OCI-LY7 (cell line): ENCODE data around the gene AOPEP. TPM values are rescaled to one million over a fixed set of nuclear protein-coding genes. Genes with fewer than 3 reads are reported as not detected.

Experiments
- BruUV-seq: library from RNA; stranded (reverse); fragments of 400-500 nt; replicated peaks from 2 replicates; lab custom pipeline; 2021; lab: Mats Ljungman, UMichigan
- CTCF ChIA-PET: fragments of 300-600 bp; sonication (Branson Sonifier 250); formaldehyde crosslinking; loops from one replicate; lab custom pipeline; 2022; ENCODE audit warnings: antibody characterized with exemption; ENCODE audit not compliant: unreplicated experiment; lab: Charles Lee
- POLR2A ChIA-PET: fragments of 300-600 bp; sonication (Branson Sonifier 250); formaldehyde crosslinking; loops from one replicate; lab custom pipeline; 2022; ENCODE audit warnings: antibody characterized with exemption; lab: Charles Lee
- DNase-seq: peaks from one replicate; pipeline ENCODE4 v3.0.0-alpha.2; 2015; ENCODE audit warnings: low spot score
- H2AFZ ChIP-seq: fragments of 200-600 bp; sonication (generic), shearing (Covaris generic); 2 replicates; pipeline ENCODE4 v1.6.1; 2014; ENCODE audit warnings: mild to moderate bottlenecking, antibody characterized with exemption, low read length, moderate library complexity
- H3K27ac ChIP-seq: fragments of 200-600 bp; sonication (generic); 2 replicates; pipeline ENCODE4 v1.5.1; 2014; ENCODE audit warnings: mixed run types, low read depth, mild to moderate bottlenecking, moderate library complexity, low read length, inconsistent platforms; ENCODE audit not compliant: poor library complexity, severe bottlenecking
- H3K36me3 ChIP-seq: fragments of 200-600 bp; sonication (generic); 2 replicates; pipeline ENCODE4 v1.6.1; 2014; ENCODE audit warnings: mild to moderate bottlenecking, antibody characterized with exemption, low read length, moderate library complexity, mixed read lengths; ENCODE audit not compliant: insufficient read depth
- H3K4me1 ChIP-seq: fragments of 200-600 bp; sonication (generic); 2 replicates; pipeline ENCODE4 v1.5.1; 2014; ENCODE audit warnings: mild to moderate bottlenecking, low read length; ENCODE audit not compliant: insufficient read depth, poor library complexity, severe bottlenecking
- H3K4me2 ChIP-seq: fragments of 200-600 bp; sonication (generic); 2 replicates; pipeline ENCODE4 v1.6.1; 2014; ENCODE audit warnings: mild to moderate bottlenecking, low read length
- H3K4me3 ChIP-seq: fragments of 200-600 bp; sonication (generic); 2 replicates; pipeline ENCODE4 v1.5.1; 2014; ENCODE audit warnings: mild to moderate bottlenecking, low read depth, low read length; ENCODE audit not compliant: poor library complexity, severe bottlenecking
- H3K79me2 ChIP-seq: fragments of 200-600 bp; sonication (generic); 2 replicates; pipeline ENCODE4 v1.6.1; 2016; ENCODE audit warnings: low read depth, mild to moderate bottlenecking, low read length, moderate library complexity, mixed read lengths; ENCODE audit not compliant: insufficient read depth
- H3K9me2 ChIP-seq: fragments of 200-600 bp; sonication (generic); 2 replicates; pipeline ENCODE4 v1.6.1; 2016; ENCODE audit warnings: mild to moderate bottlenecking, low read length, mixed read lengths; ENCODE audit not compliant: insufficient read depth
- H3K9me3 ChIP-seq: fragments of 200-600 bp; sonication (generic); 2 replicates; pipeline ENCODE4 v1.6.1; 2014; ENCODE audit warnings: mild to moderate bottlenecking, mixed run types, low read length, mixed read lengths
- H4K20me1 ChIP-seq: fragments of 200-600 bp; sonication (generic); 2 replicates; pipeline ENCODE4 v1.6.1; 2014; ENCODE audit warnings: mild to moderate bottlenecking, antibody characterized with exemption, low read length, moderate library complexity, mixed read lengths; ENCODE audit not compliant: insufficient read depth
- EZH2phosphoT487 ChIP-seq: fragments of 200-600 bp; sonication (generic); IDR thresholded peaks from 2 replicates; pipeline ENCODE4 v1.6.1; 2018; ENCODE audit warnings: low read depth, borderline replicate concordance, mild to moderate bottlenecking, mixed run types, antibody characterized with exemption, low read length, moderate library complexity, mixed read lengths
- intact Hi-C: fragments of 100-400 bp; cut with micrococcal nuclease; formaldehyde crosslinking; loops from one replicate; pipeline ENCODE4 v1.10.0; 2022; ENCODE audit not compliant: unreplicated experiment
- total RNA-seq, 2 experiments: library from RNA; depleted of rRNA in 1 of 2; stranded (reverse); fragments of >200 nt in 1 of 2; shearing (Covaris generic) in 1 of 2; gene quantifications; 2 replicates each; pipeline ENCODE4 v1.2.3, GENCODE V29; 2014 to 2022
- TF ChIP-seq, protein P1 (sequence below): fragments of 200-600 bp; sonication (generic); conservative IDR thresholded peaks from 2 replicates; pipeline ENCODE4 v1.5.1; 2014; ENCODE audit warnings: mild to moderate bottlenecking, antibody characterized with exemption, low read length, moderate library complexity, mixed read lengths

Gene AOPEP
- total RNA-seq, 2 experiments from 2014 or later = 17.3 to 24.3 TPM

DNA sequence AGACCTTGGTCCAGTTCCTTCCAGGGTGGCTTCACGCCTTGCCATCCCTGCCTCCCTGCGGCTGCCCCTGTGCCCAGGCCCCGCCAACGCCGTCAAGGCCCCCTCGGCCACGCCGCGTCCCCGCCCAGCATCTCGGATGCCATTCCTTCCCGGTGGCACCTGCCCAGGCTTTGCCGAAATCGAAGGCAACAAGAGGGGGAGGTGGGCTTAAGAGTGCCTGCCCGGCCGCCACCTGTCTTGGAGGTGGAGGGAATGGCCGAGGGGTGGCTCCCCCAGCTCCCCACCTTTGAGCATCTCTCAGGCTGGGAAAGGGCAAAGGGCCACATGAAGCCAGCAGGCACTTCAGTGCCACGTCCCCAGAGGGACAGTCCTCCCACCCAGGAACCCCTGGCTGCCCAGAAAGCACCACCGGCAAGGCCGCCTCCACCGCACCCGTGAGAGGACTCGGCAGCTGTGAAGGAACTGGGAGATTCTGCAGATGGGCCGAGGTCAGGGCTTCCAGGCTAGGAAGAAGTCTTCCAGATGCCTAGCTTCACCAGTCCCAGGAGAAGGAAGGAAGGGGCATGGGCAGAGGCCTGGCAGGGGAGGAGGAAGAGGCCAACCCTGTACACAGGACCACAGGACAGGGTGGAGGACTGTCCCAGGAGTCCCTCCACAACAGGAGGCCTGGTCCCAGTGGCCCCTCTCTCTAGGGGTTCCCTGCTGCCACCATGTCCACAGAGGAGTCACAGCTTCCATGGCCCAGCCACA, 373.0 kb downstream of the AOPEP start:
- Histone ChIP-seq H3K27ac (no peak overlapping the region), H4K20me1 (no peaks in the 10 kb centered on the region), H3K4me2 (no peak overlapping the region), H3K4me1 (no peaks in the 10 kb centered on the region), H3K36me3 (no peaks in the 10 kb centered on the region), H2AFZ (no peak overlapping the region), H3K9me3 (no peaks in the 10 kb centered on the region), H3K79me2 (no peaks in the 10 kb centered on the region), H3K4me3 (no peak overlapping the region), H3K9me2 (no peaks in the 10 kb centered on the region)
- no peak for DNase-seq
- no TSS peak for BruUV-seq
- CTCF ChIA-PET = no interaction called here
- TF ChIP-seq EZH2phosphoT487 = no peak
- TF ChIP-seq, protein P1, sequence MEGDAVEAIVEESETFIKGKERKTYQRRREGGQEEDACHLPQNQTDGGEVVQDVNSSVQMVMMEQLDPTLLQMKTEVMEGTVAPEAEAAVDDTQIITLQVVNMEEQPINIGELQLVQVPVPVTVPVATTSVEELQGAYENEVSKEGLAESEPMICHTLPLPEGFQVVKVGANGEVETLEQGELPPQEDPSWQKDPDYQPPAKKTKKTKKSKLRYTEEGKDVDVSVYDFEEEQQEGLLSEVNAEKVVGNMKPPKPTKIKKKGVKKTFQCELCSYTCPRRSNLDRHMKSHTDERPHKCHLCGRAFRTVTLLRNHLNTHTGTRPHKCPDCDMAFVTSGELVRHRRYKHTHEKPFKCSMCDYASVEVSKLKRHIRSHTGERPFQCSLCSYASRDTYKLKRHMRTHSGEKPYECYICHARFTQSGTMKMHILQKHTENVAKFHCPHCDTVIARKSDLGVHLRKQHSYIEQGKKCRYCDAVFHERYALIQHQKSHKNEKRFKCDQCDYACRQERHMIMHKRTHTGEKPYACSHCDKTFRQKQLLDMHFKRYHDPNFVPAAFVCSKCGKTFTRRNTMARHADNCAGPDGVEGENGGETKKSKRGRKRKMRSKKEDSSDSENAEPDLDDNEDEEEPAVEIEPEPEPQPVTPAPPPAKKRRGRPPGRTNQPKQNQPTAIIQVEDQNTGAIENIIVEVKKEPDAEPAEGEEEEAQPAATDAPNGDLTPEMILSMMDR = no peak
- intact Hi-C loops = no loop called here
- POLR2A ChIA-PET = no interaction called here

DNA sequence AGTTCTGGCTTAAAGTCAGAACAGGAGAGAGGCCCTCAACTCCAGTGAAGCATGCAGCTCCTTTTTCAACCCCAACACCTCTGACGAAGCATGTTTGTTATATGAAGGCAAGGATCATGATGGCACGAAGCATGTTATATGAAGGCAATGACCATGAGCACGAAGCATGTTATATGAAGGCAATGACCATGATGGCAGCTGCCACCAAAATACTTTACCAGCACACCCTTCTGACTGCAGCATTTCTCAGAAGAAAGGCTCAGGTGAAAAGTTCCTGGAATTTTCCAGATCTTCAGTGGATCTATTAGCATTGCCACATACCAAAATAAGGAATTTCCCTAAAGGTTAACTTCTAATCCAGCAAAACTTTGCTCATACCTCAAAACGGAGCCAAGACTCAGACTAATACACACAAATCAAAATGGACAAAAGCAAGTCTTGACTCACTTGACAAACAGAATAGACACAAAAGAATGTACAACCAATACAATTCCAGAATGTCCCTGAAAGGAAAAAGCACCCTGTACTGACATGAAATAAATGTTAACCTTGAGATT, 373.6 kb downstream of the AOPEP start:
- no TSS peak for BruUV-seq
- Histone ChIP-seq H3K4me2 (no peak overlapping the region), H2AFZ (no peak overlapping the region), H4K20me1 (no peaks in the 10 kb centered on the region), H3K79me2 (no peaks in the 10 kb centered on the region), H3K4me1 (no peaks in the 10 kb centered on the region), H3K9me3 (no peaks in the 10 kb centered on the region), H3K4me3 (no peak overlapping the region), H3K27ac (no peak overlapping the region), H3K36me3 (no peaks in the 10 kb centered on the region), H3K9me2 (no peaks in the 10 kb centered on the region)
- POLR2A ChIA-PET = no interaction called here
- no peak for DNase-seq
- TF ChIP-seq, protein P1 = no peak
- no peak for TF ChIP-seq EZH2phosphoT487
- CTCF ChIA-PET = no interaction called here
- intact Hi-C loops = no loop called here

DNA sequence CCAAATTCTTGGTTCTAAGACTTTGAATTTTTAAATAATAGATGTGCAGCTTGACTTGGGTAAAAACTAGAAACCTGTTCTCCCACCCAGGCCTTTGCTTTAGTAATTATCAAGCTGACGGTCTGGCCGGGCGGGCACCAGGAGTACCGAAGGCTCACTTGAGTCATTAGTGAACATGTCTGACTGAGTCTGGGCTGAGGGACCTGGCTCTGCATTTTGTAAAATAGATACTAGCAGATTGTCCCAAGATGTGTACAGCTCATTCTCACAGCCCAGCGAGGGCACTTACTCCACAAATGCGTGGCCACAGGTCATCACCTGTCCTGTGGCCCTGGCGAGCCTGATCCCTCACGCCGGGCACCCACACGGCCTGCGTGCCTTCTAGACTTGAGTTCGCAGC, 374.8 kb downstream of the AOPEP start:
- Histone ChIP-seq H2AFZ (no peak overlapping the region), H3K4me2 (no peak overlapping the region), H3K27ac (no peak overlapping the region), H3K36me3 (peaks cover 1% of the 10 kb centered on the region; the same call in 1 of the 2 replicates), H3K9me2 (no peaks in the 10 kb centered on the region), H3K4me3 (no peak overlapping the region), H3K4me1 (no peaks in the 10 kb centered on the region), H3K79me2 (no peaks in the 10 kb centered on the region), H4K20me1 (no peaks in the 10 kb centered on the region), H3K9me3 (no peaks in the 10 kb centered on the region)
- ChIA-PET CTCF (no interaction called here), POLR2A (interaction anchor here (0.5 kb wide), 1 partner anchor 24 kb away, joined by 6 read pairs; no protein-coding TSS in a partner anchor)
- TF ChIP-seq EZH2phosphoT487 = no peak
- intact Hi-C loops = no loop called here
- BruUV-seq = no TSS peak
- DNase-seq = no peak
